Loucy (cell line): Measurements from ENCODE around the gene FAM89B.
A peak's percentile ranks its signal among the peaks of the same experiment; 100 is the strongest.

Source experiments
- H2AFZ ChIP-seq: fragments of 200-600 bp; sonication (generic); 2 replicates; pipeline ENCODE4 v1.6.0; 2016; ENCODE audit warnings: antibody characterized with exemption, mild to moderate bottlenecking, low read length, moderate library complexity
- H3F3A ChIP-seq: fragments of 200-600 bp; 2 replicates; pipeline ENCODE4 v1.6.0; 2016; ENCODE audit warnings: antibody characterized with exemption, low read depth, mild to moderate bottlenecking
- H3K27me3 ChIP-seq: fragments of 200-600 bp; sonication (generic); 2 replicates; pipeline ENCODE4 v1.6.1; 2014; ENCODE audit warnings: low read length, mild to moderate bottlenecking; ENCODE audit not compliant: insufficient read depth, poor library complexity, severe bottlenecking
- H3K36me3 ChIP-seq: fragments of 200-600 bp; sonication (generic); 2 replicates; pipeline ENCODE4 v1.6.1; 2016; ENCODE audit warnings: low read length; ENCODE audit not compliant: insufficient read depth
- H3K4me1 ChIP-seq: fragments of 200-600 bp; sonication (generic); 2 replicates; pipeline ENCODE4 v1.5.1; 2014; ENCODE audit warnings: low read length, mild to moderate bottlenecking; ENCODE audit not compliant: insufficient read depth, poor library complexity, severe bottlenecking
- H3K4me2 ChIP-seq: fragments of 200-600 bp; sonication (generic); 2 replicates; pipeline ENCODE4 v1.6.0; 2014; ENCODE audit warnings: antibody characterized with exemption, low read length, low read depth, mild to moderate bottlenecking; ENCODE audit not compliant: poor library complexity, severe bottlenecking
- H3K4me3 ChIP-seq: fragments of 200-600 bp; sonication (generic); 2 replicates; pipeline ENCODE4 v1.5.1; 2014; ENCODE audit warnings: low read length, mild to moderate bottlenecking, mixed read lengths; ENCODE audit not compliant: poor library complexity, severe bottlenecking
- H3K79me2 ChIP-seq: fragments of 200-600 bp; sonication (generic); 2 replicates; pipeline ENCODE4 v1.6.1; 2014; ENCODE audit warnings: low read length; ENCODE audit not compliant: insufficient read depth
- H3K9ac ChIP-seq: fragments of 200-600 bp; sonication (generic); 2 replicates; pipeline ENCODE4 v1.6.0; 2014; ENCODE audit warnings: mild to moderate bottlenecking, low read depth, low read length, moderate library complexity; ENCODE audit not compliant: poor library complexity, severe bottlenecking
- H3K9me2 ChIP-seq: fragments of 200-600 bp; sonication (generic); replicated peaks from 2 replicates; pipeline ENCODE4 v1.6.1; 2016; ENCODE audit warnings: low read depth, low read length, mixed read lengths
- H3K9me3 ChIP-seq: fragments of 200-600 bp; sonication (generic); 2 replicates; pipeline ENCODE4 v1.6.1; 2014; ENCODE audit warnings: mild to moderate bottlenecking, antibody characterized with exemption, low read length, low read depth; ENCODE audit not compliant: insufficient read depth
- H4K20me1 ChIP-seq: fragments of 200-600 bp; sonication (generic); 2 replicates; pipeline ENCODE4 v1.6.0; 2014; ENCODE audit warnings: antibody characterized with exemption, low read length, mild to moderate bottlenecking; ENCODE audit not compliant: insufficient read depth, poor library complexity, severe bottlenecking
- EZH2phosphoT487 ChIP-seq: fragments of 200-600 bp; IDR thresholded peaks from 2 replicates; pipeline ENCODE4 v1.6.1; 2018; ENCODE audit warnings: antibody characterized with exemption, mild to moderate bottlenecking, moderate library complexity, borderline replicate concordance
- TF ChIP-seq, protein P1 (sequence below): fragments of 200-600 bp; sonication (generic); conservative IDR thresholded peaks from 2 replicates; pipeline ENCODE4 v1.5.1; 2014; ENCODE audit warnings: mild to moderate bottlenecking, antibody characterized with exemption, low read length

FAM89B gene

GRCh38 chr11:65606876-65607613, 34.7 kb downstream of the FAM89B start:
- Histone ChIP-seq H3K27me3 (no peaks in the 10 kb centered on the region), H3K4me3 (no peak overlapping the region), H3K9me3 (no peaks in the 10 kb centered on the region), H3K9ac (no peak overlapping the region), H3K79me2 (peaks cover 42% of the 10 kb centered on the region), H3K9me2 (no peaks in the 10 kb centered on the region), H2AFZ (no peak overlapping the region), H3K4me1 (peaks cover 29% of the 10 kb centered on the region), H3K36me3 (peaks cover 41% of the 10 kb centered on the region; the same call in 1 of the 2 replicates), H3K4me2 (no peak overlapping the region), H4K20me1 (peaks cover 22% of the 10 kb centered on the region), H3F3A (no peaks in the 10 kb centered on the region)
- TF ChIP-seq, protein P1, sequence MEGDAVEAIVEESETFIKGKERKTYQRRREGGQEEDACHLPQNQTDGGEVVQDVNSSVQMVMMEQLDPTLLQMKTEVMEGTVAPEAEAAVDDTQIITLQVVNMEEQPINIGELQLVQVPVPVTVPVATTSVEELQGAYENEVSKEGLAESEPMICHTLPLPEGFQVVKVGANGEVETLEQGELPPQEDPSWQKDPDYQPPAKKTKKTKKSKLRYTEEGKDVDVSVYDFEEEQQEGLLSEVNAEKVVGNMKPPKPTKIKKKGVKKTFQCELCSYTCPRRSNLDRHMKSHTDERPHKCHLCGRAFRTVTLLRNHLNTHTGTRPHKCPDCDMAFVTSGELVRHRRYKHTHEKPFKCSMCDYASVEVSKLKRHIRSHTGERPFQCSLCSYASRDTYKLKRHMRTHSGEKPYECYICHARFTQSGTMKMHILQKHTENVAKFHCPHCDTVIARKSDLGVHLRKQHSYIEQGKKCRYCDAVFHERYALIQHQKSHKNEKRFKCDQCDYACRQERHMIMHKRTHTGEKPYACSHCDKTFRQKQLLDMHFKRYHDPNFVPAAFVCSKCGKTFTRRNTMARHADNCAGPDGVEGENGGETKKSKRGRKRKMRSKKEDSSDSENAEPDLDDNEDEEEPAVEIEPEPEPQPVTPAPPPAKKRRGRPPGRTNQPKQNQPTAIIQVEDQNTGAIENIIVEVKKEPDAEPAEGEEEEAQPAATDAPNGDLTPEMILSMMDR = no peak
- no peak for TF ChIP-seq EZH2phosphoT487

DNA sequence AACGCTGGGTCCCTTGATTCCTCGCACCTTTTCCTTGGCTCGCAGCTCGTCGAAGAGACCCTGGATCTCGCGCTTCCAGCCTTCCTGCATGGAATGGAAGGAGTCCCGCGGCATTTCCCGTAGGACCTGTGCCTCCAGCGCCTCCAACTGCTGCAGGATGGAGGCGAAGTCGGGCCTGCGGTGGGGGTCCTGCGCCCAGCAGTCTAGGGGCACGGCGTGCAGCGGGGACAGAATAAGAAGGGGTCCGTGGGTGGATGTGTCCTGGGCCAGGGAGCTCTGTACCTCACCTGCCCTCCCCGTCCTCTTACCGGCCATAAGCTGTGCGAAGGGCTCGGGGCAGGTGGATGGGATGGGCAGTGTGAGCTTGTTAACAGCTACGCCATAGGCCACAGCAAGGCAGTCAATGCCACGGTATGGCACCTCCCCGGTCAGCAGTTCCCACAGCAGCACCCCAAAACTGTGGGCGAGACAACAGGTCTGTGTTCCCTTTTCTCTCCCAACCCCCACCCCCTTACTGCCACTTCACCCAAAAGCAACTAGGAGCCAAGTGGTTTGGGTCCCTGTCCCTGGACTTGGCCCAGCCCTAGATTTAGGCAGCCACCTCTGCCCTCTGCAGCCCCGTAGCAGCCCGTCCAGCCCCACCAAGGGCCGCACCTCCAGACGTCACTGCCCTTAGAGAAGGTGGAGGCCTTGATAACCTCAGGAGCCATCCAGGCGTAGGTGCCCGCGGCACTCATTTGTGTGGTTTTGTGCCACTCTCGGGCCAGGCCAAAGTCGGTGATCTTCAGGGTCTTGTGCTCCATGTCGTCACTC, 35.5 kb downstream of the FAM89B start:
- Histone ChIP-seq H3F3A (no peaks in the 10 kb centered on the region), H3K4me1 (peaks cover 37% of the 10 kb centered on the region), H3K9me2 (no peaks in the 10 kb centered on the region), H3K9me3 (no peaks in the 10 kb centered on the region), H2AFZ (no peak overlapping the region), H3K27me3 (no peaks in the 10 kb centered on the region), H4K20me1 (peaks cover 30% of the 10 kb centered on the region), H3K4me3 (no peak overlapping the region), H3K4me2 (no peak overlapping the region), H3K9ac (no peak overlapping the region), H3K36me3 (peaks cover 41% of the 10 kb centered on the region; the same call in 1 of the 2 replicates), H3K79me2 (peaks cover 49% of the 10 kb centered on the region)
- no peak for TF ChIP-seq EZH2phosphoT487
- TF ChIP-seq, protein P1 = no peak

GRCh38 chr11:65609229-65609628, 36.9 kb downstream of the FAM89B start:
- Histone ChIP-seq H3K79me2 (peaks cover 64% of the 10 kb centered on the region), H3F3A (no peaks in the 10 kb centered on the region), H3K9me2 (no peaks in the 10 kb centered on the region), H3K9ac (peak overlapping the region; percentile 99), H3K4me2 (peak overlapping the region; percentile 94), H3K9me3 (no peaks in the 10 kb centered on the region), H3K36me3 (peaks cover 28% of the 10 kb centered on the region; the same call in 1 of the 2 replicates), H4K20me1 (peaks cover 41% of the 10 kb centered on the region), H3K4me3 (peak overlapping the region; percentile 77), H2AFZ (no peak overlapping the region), H3K4me1 (peaks cover 40% of the 10 kb centered on the region), H3K27me3 (no peaks in the 10 kb centered on the region)
- TF ChIP-seq EZH2phosphoT487 = no peak
- TF ChIP-seq, protein P1 = no peak
